HG02981 (cell line): ENCODE data around the gene SPON1.
"Not testable (repeated sequence)": the region's sequence is repeated elsewhere in the genome, so short reads cannot be mapped to it uniquely, and the experiment has no call there.

Experiments
- ATAC-seq: cut with Tn5 transposase; IDR thresholded peaks from one replicate; pipeline ENCODE4 v1.9.1; 2021; ENCODE audit warnings: mild to moderate bottlenecking, moderate library complexity; ENCODE audit not compliant: unreplicated experiment

The SPON1 gene

DNA sequence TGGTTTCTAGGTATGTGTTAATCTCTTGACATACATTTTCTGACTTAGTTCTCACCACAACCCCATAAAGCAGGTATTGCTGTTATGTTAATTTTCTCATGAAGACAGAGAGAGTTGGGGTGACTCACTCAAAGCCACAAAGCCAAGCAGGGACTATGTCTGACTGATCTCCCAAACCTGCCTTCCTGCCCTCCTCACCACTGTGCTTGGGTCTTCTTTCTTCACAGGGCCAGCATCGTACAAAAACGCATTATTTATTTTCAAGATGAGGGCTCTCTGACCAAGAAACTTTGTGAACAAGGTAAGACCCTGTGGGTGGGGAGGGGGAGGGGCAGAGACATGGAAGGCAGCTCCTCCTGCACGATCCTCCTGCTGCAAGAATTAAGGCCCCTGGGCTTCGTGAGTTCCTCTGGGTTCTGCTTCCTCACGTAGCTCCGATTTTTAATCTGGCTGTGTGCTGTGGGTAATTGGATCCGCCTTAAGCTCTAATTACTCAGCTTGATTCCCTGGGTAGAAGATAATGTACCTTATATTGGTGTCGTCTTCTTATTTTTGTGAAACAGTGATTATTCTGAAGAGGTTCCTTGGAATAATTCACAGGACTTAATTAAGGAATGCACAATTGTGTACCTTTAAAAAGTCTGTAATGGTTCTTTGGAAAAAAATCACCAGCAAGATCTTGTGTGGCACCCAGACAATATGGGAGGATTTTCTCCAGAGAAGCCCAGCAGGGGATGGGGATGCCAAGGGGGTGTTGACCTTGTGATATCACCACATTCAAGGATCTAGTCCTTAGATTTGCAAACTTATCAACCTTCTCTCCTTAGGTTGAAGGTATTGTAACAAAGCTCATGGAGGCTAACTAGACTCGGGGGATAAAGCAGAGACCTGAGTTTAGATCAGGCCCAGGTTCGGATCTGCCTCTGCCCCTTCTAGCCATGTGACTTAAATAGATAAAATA is 112.9 kb downstream of the SPON1 start:
- ATAC-seq: no peak

DNA sequence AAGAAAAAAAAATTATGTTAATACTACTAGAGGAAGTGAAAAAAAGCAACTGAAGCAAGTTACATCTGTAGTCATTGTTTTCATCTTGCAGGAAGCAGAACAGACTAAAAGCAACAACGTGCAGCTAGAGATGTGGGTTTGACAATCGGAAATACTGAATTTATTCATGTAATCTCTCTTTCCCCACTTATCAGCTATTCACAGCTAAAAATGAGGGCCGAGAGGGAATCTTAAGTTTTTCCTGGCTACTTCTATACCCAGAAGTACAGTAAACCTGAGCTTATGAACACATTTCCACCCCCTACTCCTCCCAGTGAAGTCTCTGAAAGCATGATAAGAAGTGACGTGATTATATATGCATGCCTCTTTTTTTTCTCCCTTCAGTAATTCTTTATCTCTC is 116.5 kb downstream of the SPON1 start:
- ATAC-seq: no peak

DNA sequence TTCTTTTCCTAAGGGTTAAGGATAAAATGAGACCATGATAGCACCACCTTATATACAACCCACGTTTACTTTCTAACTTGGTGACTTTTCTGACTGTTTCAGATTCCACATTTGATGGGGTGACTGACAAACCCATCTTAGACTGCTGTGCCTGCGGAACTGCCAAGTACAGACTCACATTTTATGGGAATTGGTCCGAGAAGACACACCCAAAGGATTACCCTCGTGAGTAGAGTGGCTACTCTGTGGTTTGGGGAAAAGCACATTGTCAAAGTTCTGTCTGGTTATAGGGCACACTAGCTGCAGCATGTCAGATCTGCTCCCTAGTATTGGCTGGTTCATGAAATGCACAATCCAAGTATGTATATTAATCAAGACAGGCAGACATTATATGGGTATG is 117.3 kb downstream of the SPON1 start:
- no peak for ATAC-seq

DNA sequence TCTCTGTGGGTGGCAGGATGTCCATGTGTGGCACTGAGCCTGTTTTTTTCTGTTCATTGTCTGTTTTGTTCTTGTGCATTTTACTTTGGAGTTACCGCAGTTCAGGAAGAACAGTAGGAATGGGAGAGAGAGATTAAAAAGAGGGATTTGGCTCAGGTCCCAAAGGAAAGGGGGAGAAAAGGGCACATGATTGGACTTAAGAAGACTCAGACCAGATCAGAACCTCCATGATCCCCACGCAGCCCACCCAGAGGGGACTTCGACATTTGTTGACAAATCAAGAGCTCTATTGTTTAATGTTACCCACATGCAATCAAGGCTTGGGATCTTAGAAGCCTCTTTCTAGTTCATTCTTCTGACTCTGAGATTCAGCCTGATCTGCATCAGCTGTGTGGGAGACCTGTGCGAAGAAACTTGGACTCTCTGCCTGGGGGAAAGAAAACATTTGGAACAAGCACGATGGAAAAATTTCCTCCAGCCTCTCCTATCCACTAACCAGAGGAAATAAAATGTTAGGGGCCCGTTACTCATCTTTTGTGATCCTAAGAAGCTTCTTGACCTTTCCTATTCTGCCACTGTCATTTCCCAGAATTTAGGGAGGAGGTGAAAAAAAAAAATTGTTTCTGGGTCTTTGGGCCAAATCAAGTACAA is 119.2 kb downstream of the SPON1 start:
- ATAC-seq: no peak

DNA sequence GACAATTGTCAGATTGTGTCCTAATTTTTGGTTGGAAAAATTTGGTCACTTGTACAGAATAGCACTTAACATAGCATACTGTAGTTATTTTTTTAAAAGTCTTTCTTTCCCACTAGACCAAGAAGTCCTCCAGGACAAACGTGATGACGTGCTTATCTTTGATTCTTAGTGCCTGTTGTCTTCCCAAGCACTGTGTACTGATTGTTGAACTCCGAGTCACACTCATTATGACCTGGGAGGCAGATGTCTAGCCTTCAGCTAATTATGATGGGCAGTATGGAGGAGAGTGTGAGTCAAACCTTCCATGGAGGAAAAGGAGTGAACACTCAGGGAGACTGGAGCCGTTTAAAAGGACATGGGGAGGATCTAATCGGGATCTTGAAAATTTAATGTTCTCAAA is 119.8 kb downstream of the SPON1 start:
- ATAC-seq: no peak

DNA sequence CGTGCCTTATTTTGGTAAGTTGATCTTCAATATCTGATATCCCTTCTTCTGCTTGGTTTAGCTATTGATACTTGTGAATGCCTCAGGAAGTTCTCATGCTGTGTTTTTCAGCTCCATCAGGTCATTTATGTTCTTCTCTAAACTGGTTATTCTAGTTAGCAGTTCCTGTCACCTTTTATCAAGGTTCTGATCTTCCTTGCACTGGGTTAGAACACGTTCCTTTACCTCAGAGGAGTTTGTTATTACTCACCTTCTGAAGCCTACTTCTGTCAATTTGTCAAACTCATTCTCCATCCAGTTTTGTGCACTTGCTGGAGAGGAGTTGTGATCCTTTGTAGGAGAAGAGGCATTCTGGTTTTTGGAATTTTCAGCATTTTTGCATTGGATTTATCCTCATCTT is 126.3 kb downstream of the SPON1 start:
- not testable (repeated sequence) for ATAC-seq

DNA sequence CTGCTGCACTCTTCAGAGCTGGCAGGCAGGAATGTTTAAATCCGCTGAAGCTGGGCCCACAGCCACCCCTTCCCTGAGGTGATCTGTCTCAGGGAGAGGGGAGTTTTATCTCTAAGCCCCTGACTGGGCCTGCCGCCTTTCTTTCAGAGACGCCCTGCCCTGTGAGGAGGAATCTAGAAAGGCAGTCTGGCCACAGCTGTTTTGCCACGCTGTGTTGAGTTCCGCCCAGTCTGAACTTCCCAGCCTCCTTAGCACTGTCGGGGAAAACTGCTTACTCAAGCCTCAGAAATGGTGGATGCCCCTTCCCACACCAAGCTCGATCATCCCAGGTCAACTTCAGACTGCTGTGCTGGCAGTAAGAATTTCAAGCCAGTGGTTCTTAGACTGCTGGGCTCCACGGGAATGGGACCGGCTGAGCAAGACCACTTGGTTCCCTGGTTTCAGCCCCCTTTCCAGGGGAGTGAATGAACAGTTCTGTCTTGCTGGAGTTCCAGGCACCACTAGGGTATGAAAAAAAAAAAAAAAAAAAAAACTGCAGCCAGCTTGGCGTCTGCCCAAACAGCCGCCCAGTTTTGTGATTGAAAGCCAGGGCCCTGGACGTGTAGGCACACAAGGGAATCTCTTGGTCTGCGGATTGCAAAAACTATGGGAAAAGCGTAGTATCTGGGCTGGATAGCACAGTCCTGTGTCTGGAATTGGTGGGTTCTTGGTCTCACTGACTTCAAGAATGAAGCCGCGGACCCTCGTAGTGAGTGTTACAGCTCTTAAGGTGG is 127.4 kb downstream of the SPON1 start:
- ATAC-seq: no peak

DNA sequence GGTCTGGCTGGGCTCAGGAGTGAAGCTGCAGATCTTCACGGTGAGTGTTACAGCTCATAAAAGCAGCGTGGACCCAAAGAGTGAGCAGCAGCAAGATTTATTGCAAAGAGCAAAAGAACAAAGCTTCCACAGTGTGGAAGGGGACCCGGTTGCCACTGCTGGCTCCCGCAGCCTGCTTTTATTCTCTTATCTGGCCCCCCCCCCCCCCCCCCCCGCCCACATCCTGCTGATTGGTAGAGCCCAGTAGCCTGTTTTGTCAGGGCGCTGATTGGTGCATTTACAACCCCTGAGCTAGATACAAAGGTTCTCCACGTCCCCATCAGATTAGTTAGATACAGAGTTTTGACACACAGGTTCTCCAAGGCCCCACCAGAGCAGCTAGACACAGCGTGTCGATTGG is 128.1 kb downstream of the SPON1 start:
- not testable (repeated sequence) for ATAC-seq

DNA sequence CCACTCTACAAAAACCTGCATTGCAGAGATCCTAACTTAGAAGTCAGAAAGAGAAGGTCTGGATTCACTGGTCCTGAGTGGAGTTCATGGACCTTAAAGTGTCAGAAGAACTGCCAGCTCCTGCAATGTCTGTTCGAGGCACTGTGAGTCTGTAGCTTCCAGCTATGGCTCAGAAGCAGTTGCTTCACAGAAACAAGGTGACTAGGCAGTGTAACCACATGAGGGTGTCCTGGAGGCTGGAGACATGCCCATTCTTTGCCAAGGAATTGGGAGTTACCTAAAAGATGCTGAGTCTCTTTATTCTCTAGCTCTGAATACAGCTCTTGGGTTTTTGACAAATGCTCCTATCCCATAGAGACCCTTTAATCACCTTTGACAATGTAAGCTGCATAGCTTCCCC is 130.5 kb downstream of the SPON1 start:
- ATAC-seq: no peak

DNA sequence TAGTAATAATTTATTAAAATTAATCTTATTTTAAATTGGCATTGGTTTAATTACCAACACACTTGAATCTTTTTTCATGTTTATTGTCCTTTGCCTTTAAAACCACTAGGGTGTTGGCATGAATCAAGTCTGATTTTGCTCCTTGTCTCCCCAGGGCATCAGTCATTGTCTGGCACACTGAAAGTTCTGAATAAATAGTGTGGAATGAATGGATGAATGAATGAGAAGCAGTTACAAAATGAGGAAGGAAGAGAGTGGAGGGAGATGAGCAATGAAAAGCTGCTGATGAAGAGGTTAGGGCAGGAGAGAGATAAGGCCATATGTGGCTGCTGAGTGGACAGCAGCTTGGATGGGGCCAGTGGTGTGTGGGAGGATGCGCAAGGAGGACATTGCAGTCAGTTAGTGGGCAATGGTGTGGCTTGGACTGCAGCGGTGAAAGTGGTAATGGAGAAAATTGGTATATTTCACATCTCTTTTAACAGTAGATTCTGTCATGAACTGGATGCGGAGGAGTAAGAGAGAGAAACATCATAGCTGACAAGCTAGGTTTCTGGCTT is 132.0 kb downstream of the SPON1 start:
- no peak for ATAC-seq

DNA sequence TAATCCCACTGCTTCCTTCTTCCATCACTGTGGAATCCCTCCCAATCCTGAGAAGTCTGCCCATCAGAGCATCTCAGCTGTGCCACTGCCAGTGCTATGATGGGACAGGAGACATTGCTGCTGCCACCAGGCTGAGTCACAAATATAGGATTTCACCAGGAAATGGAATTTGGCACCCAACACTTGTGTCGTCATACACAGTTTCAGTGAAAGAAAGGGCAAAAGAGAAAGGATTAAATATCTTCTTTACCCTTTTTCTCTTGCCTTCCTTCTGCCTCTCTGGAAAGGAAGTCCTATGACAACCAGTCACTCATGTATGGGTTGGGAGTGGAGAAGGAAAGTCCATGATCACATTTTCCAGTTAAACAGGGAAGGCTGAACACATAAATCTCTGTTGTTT is 133.4 kb downstream of the SPON1 start:
- no peak for ATAC-seq

DNA sequence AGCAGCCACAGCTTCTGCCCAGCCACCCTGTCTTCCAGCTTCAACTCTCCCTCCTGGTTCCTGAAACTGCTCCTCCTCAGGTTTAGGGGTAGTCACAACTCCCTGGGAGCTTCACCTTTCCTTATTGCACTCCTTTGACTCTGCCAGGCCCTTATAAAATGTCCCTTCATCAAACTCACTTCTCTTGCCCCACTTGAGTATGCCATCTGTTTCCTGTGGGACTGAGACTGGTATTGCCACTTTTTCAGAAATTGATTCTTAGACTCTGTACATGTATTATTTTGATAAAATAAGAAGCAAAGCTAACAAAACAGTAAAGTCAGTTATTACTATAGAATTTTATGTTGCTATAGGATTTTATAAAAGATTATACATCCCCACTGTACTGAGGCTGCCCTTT is 134.1 kb downstream of the SPON1 start:
- no peak for ATAC-seq

DNA sequence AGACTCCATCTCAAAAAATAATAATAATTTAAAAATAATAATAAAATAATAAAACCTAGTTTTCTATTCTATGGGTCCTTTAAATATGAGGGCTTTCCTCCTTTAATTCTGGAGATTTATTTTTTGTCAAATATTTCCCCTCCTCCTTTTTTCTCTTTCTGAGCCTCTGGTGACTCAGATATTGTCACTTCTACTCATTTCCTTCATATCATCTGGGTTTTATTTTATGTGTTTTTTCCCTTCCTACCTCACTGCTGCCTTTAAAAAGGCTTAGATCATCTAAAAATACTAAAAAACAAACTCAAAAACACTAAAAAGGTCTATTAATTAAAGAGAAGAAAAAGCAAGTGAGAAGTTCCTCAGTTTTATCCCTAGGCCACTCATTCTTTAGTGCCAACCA is 138.9 kb downstream of the SPON1 start:
- no peak for ATAC-seq

DNA sequence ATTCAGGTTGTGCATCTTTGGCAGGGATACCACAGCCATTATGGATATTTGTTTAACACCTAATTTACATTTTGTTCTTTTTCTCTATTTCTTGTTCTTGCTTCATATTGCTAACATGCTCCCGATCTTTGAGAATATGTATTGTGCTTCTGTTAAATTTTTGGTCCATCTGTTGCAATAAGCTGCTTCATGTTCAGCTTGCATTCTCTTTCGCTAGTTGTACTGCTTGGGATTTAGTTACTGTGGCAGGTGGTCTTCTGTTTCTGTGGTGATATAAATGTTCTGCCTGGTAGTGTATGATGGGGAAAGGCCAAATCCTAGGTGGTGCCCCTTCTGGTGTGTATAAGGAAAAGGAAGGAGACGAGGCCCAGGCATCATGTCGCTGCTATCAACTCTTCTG is 140.2 kb downstream of the SPON1 start:
- no peak for ATAC-seq

DNA sequence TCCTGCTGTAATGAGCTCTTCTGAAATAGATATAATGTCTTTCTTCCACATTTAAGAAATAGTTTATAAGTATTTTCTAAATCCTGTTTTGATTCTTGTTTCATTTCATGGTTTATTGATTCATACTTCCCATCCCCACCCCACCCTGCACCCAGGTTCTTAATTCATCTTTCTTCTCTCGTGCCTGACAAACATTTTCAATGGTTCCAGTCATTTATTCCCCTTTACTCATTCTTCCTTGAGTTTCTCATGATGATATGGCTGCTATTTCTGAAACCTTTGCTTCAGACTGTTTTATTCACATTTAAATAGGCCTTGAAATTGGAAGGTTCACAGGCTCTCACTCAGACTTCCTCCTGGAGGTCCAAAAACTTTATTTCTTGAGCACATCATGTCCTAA is 142.9 kb downstream of the SPON1 start:
- ATAC-seq: no peak

DNA sequence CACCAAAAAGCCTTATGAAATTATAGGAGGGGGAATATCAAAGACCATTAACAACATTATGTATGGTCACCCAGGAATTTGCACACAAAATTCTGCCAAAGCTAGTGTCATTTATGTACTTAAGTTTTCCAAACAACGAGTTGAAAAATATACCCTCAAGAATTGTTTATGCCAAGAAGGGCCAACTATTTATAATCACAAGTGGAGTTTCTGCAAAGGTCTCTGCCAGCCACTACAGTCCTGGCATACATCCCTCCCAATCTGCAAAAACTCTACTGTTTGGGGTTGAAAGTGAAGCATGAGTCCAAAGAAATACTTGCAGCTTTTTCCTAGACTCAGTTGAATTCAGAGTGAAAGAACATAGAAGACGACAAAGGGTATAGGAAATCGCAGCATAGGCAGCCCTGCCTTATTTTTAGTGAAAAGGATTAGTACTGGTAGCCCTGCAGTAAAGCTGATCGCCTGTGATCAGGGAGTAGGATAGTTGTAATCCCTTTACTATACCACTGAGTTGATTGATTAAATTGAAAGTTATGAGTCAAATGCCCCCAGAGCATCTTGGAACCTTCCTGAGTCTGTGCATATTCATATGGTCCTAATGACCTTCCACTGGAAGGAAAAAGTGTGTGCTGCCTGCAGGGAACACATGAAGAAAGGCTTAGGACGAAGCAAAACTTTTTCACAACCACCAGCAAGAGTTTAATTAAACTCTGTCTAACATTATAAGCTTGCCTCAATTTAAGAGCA is 144.0 kb downstream of the SPON1 start:
- no peak for ATAC-seq

DNA sequence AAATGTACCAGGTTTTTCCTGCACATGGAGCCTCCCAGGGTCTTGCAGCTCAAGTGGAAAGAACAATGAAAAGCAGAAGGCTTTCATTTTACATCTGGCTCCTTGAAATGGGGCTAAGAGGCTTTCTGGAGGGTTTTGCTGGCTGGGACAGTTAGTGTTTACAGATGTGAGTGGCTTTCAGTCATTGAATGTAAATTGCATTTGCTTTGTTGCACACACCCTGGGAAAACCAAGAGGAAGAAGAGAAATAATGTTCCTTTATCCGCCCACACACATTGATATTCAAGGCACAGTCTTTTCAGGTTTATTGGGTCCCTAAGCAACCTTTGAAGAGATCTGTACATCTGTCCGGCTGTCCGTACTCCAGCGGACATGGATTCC is 144.5 kb downstream of the SPON1 start:
- no peak for ATAC-seq

DNA sequence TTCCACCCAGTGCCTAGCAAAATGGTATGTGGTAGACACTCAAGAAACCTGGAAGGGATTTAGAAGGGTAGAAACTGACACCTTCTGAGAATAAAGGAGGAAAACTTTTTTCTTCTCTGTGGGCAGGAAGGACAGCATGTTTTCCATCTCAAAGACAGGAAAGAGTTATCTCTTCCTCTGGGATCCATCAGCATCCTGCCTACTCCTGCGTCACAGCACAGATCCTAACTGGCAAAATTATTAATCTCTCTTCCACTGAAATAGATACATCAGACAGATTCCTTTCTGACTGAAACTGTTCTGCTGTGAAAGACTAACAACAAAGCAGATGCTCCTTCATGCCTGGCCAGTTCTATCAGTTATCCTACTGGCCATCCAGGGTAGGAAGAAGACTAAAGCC is 147.2 kb downstream of the SPON1 start:
- no peak for ATAC-seq

DNA sequence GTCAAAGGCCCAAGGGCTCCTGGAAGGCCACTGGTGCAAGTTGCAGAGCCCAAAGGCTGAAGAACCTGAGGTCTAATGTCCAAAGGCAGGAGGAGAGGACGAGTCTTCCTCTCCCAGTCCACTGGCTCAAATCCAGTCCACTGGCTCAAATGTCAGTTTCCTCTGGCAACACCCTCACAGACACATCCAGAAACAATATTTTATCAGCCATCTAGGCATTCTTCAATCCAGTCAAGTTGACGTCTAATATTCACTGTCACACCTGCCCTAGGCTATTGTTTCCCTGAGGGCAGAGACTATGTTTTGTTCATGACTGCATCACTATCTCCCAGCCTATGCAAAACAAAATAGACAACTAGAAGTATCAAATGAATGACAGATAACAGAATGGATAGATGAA is 148.1 kb downstream of the SPON1 start:
- ATAC-seq: no peak

DNA sequence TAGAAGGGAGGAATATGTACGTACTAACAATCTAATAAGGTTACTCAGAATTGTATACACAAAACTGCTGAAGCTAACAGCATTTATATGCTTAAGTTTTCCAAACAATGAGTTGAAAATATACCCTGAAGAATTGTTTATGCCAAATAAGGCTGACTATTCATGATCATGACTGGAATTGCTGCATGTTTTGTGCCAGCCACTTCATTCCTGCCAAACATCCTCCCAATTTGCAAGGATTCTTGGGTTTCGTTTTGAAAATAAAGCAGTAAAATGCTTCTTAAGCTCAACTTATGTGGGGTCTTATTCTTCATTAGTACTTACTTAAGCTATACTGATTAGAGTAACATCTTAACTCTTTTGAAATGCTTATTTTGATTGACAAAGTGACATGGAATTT is 149.0 kb downstream of the SPON1 start:
- no peak for ATAC-seq

DNA sequence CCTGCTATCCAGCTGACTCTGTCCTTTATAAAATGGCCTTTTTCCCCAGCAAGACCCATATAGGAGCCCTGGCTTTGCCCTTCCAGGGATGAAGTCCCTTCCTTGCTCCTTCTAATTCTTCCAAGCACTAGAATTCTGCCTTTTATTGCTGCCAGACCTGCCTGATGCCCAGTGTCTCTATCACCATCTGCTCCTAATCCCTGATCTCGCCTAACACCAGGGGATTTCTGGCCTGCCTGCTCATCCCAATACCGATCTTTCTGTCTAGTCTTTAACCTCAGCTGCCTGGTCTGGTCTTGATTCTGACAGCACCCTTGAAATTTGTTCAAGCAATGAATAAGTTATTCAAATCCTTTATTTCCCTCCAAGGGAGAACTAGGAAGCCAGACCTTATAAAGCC is 150.2 kb downstream of the SPON1 start:
- no peak for ATAC-seq
